T-helper 1 cell (primary cell): Measurements from ENCODE around the gene ARX.

Experiments
- DNase-seq, 5 donors: peaks; one replicate each; pipeline ENCODE4 v3.0.0-alpha.2; 2012 to 2020

The ARX gene

GRCh38 chrX:25016361-25016671, 551 bp upstream of the ARX start:
- no peak for DNase-seq

DNA sequence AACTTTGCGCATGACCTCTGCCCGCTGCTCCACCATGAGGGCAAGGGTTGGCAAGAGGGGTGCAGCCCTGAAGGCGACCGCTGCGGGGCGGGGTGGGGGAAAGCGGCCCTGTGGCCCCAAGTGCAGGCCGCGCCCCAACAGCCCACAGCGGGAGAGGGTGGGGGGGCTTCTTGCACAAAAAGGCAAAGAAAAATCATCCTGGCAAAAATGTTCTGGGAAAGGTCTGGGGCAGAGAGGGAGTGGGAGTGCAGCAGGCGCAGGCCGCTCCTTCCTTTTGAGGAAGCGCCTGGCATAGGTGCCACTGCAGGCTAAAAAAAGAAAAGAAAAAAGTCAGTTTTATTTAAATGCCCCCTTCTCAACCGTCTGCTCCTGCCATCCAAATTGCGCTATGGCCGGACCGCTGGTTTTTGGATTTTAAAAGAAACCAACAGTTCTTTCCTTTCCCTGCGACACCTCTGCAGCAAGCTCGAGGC, 1.4 kb downstream of the ARX start:
- DNase-seq, result no peak

- no peak for DNase-seq
Measured at GRCh38 chrX:25013632-25014365, 2.0 kb downstream of the ARX start.

DNA sequence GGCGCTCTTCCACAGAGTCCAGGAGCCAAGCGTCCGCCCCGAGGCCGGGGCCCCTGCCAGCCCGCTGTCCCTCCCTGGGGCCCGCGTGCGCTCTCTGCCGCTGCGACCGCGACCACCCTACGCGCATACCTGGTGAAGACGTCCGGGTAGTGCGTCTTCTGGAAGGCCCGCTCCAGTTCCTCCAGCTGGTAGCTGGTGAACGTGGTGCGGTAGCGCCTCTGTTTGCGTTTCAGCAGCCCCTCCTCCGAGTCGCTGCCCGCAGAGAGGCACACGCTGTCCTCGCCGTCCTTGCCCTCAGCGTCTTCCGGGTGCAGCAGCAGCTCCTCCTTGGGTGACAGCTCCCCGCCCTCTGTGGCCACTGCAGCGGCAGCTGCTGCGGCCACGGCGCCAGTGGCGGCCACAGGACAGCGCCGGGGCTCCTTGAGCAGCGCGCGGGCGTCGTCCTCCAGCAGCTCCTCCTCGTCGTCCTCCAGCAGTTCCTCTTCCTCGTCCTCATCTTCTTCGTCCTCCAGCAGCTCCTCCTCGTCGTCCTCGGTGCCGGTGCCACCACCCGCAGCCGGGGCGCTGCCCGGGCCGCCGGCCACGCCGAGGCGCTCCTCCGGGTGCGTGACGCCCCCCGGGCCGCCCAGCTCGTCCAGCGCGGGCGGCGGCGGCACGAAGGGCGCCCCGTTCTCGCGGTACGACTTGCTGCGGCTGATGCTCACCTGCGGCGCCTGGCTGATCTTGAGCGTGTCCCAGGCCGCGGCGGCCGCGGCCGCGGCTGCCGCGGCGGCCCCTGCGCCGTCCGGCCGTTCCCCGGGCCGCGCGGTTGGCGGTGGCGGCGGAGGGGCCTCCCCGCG, 2.8 kb downstream of the ARX start:
- peak in 1 of 5 donors; percentile 21 for DNase-seq

DNA sequence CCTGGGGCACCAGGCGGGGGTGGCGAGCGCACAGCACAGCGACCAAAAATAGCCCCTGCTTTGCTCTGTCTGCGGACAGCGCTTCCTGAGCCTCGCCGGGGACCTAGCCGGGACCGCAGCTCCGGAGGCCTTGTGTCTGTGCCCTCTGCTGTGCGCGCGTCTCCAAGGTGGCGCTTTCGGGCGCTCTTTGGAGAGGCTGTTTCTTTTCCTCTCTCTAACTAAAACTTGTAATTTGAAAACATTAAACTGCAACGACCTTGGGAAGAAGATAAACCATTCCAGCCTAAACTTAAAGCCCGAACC, 3.4 kb downstream of the ARX start:
- DNase-seq, result no peak

DNA sequence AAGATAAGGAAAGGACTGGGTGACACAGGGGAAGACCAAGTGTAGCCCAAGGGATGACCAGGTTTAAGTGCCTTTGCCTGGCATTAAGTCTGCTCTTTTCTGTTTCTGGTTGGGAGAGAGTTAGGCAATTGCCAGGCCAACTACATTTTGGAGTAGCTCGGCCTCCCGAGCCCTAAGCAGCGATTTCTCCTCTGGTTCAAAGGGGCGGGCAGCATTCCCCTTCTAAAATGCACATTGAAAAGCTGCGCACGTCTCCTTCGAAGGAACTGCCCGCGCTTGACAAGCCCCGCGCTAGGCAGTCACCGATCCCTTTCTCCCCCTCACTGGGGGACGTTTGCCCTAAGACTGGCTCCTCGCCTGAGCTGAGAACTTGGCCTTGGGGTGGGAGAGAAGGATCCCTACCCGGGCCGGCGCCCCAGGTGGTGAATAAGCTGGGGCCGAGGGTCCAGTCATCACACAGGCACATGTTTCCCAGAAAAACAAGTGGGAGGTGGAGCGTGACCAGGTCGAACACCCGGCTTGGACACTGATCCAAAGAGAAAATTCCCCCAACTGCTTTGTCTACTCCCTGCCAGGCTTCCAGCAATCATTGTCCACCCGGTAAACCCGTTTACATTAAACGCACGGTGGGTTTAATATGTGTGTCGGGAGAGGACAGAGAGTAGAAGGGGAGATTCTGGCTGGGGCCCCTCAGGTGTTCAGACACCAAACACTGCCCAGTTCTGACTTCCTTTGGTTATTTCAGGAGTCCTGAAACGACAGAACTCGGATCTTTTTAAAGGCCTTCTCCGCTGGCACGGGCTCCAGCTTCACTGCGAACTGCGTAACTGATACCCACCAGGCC, 4.0 kb downstream of the ARX start:
- no peak for DNase-seq

- no peak for DNase-seq
Measured at GRCh38 chrX:25010784-25011588, 4.8 kb downstream of the ARX start.

DNA sequence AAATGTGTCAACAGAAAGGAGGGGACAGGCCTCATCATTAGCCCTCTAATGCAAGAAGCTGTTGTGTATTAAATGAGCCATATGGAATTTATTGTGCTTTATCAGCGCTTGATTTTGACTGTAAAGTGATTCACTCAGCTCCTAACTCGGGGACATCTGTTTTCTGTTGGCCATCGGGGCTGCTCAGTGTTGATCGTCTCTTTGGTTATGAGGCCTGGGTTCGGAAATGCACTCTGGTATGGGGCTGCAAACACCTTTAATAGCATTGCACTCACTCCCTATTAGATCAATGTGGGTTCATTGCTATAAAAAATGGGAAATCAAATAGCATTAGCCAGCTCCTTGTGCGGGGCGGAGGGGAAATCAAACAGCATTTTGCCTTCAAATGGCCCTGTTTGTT, 6.4 kb downstream of the ARX start:
- no peak for DNase-seq

- no peak for DNase-seq
Measured at GRCh38 chrX:25007059-25008053, 8.4 kb downstream of the ARX start.

DNA sequence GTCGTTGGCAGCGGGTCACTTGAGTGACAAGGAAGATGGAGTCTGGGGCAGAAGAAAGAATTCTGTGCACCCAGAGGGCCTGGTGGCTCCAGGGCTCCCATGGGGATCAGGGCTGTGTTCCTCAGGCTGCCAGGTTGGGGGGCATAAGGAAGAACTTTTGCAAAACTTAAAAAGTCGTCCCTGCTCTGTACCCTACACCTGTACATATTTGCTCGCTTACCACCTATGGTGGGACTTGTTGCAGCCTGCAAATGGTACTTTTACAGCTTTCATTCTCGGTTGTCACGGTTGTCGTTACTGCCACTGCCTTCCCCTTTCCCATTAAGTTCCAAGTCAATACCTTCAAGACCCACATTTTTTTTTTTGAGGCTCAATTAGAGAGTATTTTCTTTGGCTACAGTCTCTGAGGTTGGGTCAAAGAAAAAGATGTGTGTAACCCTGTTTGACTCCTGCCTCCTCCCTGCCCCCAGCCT, 9.1 kb downstream of the ARX start:
- no peak for DNase-seq

- no peak for DNase-seq
Measured at GRCh38 chrX:25005382-25006185, 10.2 kb downstream of the ARX start.

GRCh38 chrX:25005034-25005381, 10.8 kb downstream of the ARX start:
- no peak for DNase-seq

DNA sequence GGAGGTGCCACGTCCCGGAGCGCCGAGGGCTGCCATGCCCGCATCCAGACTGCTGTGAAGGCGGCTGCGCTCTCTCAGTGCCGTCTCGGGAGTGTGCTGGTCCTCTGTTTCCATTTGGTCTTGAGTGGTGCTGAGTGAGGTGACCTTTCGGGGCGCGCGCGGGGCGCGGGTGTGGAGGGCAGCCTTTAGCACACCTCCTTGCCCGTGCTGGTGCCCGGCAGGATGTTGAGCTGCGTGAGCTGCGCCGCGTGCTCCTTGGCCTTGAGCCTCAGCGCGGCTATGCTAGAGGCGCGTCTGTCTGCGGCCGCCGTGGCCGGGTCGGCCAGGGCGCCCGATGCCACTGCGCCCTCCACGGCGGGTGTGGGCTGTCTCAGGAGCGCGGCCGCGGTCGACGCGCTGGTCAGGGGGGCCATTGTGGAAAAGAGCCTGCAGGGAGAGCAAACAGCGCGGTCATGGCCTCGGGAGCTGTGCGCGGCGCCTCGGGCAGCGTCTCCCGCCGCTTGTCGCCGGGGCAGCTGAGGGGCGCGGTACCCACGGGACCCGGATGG, 11.2 kb downstream of the ARX start:
- no peak for DNase-seq

- DNase-seq, result no peak
Measured at GRCh38 chrX:25004040-25004439, 11.7 kb downstream of the ARX start.

DNA sequence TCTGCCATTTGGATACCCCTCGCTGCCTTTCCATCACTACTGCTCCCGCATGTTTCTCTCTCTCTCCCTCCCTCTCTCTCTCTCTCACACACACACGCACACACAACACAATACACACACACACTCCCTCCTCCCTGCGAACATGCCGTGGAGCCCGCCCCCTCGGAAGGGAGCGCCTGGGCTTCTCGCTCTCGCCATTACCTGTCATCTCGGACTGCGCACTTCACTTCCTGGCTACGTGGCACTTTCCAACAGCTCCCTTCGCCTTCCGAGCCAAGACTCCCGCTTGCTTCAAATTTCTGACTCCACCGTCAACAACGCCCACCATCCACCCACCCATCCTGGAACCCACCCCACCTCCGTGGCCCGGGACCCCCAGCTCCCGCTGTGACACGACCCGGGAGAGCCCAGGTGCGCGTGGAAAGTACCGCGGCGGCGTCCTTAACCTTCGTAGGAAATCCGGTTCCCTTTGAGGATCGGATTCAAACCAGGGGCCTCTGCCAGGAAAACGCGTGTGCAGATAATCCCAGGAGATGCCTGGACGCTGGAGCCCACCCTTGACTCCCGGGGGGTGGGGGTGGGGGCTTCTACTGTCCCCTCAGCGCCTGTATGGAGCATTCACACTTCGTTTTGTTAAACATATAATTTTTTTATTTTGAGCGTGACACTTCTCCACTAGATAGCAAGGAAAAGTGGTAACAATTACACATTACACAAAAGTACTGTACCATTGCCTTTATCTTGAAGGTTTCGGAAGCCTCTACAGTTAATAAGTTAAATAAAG, 12.5 kb downstream of the ARX start:
- DNase-seq, result no peak

- no peak for DNase-seq
Measured at GRCh38 chrX:25002661-25003020, 13.1 kb downstream of the ARX start.

DNA sequence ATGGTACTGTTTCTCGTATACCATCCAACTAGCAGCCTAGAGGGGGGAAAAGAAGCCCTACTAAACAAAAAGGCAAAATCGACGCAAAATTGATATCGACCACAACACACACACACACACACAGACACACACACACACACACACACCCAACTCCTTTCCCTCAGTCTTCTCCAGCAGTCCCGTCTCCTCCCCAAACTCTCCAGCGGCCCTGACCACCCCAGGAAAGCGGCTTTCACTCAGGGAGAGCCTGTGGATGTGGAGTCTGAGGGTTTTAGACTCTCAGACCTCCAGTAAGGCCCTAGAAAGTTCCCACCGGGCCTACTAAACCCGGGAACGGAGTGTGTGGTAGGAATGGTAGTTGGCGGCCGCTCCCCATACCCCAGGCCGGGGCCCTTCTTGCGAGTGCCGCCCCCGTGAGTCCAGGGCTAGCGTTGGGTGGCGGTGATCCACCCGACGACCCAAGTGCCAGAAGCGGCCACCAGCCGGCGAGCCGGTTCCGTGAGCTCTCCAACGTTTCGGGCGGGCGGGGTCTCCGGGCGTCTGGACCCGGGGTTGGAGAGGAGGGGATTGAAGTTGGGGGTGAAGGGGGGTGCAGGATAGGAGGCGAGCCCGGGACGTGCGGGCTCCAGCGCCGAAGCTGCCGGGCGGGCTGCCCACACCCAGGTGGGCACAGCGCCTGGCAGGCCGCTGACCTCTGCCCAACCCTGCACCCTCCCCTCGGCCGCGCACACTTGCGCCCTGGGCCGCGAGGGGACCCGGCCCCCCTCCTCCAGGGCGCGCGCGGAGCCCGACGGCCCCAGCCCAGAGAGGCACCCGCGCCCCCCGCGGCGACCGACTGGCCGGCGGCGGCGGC, 13.7 kb downstream of the ARX start:
- DNase-seq, result no peak

- no peak for DNase-seq
Measured at GRCh38 chrX:24999511-24999910, 16.3 kb downstream of the ARX start.
